Mammary epithelial cell (primary cell): ENCODE results near the gene ZNF774.

ENCODE experiments used
- EZH2 ChIP-seq: IDR thresholded peaks from 2 replicates; pipeline ENCODE4 v1.6.1; 2012; ENCODE audit warnings: low read length, inconsistent platforms, borderline replicate concordance
- TF ChIP-seq, protein P1 (sequence below), 2 donors: IDR thresholded peaks in 1 of 2; conservative IDR thresholded peaks in 1 of 2; 2 replicates each; pipeline ENCODE4 v1.5.1; 2011 to 2012; ENCODE audit warnings: inconsistent platforms in 2 of 2, low read length in 2 of 2, mild to moderate bottlenecking in 2 of 2, control low read depth in 1 of 2, low read depth in 1 of 2; ENCODE audit not compliant: insufficient read depth in 1 of 2; ENCODE audit errors: extremely low read depth in 1 of 2

DNA sequence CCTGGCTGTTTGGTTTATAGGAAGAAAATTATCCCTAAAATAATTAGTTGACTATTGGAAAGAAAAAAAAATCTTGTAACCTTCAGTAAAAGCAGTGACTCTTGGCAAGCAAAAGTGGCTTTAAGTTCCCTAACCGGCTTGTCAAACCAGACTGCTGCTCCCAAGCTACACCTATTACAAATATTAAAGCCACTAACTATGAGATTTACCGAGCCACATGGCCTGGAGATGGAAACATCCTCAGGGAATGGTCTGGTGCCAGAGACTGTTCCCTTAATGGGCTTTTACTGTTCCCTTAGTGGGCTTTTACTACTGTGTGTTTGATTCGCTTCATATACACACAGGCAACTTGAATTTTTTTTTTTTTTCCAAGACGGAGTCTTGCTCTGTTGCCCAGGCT is 35.9 kb upstream of the ZNF774 start:
- TF ChIP-seq, protein P1, sequence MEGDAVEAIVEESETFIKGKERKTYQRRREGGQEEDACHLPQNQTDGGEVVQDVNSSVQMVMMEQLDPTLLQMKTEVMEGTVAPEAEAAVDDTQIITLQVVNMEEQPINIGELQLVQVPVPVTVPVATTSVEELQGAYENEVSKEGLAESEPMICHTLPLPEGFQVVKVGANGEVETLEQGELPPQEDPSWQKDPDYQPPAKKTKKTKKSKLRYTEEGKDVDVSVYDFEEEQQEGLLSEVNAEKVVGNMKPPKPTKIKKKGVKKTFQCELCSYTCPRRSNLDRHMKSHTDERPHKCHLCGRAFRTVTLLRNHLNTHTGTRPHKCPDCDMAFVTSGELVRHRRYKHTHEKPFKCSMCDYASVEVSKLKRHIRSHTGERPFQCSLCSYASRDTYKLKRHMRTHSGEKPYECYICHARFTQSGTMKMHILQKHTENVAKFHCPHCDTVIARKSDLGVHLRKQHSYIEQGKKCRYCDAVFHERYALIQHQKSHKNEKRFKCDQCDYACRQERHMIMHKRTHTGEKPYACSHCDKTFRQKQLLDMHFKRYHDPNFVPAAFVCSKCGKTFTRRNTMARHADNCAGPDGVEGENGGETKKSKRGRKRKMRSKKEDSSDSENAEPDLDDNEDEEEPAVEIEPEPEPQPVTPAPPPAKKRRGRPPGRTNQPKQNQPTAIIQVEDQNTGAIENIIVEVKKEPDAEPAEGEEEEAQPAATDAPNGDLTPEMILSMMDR (conservative IDR thresholded peaks at IDR 0.05 in 1 of 2, IDR thresholded peaks at IDR 0.05 in 1 of 2; ENCODE audit: extremely low read depth in 1 of 2, insufficient read depth in 1 of 2, low read depth in 1 of 2, low read length in 2 of 2) = no peak
- TF ChIP-seq EZH2 = no peak
